GM12892 (cell line): ENCODE measurements around the gene TEX38.
"Not testable (repeated sequence)": the region's sequence is repeated elsewhere in the genome, so short reads cannot be mapped to it uniquely, and the experiment has no call there.

Experiments
- DNase-seq: peaks from one replicate; pipeline ENCODE4 v3.0.0; 2011; ENCODE audit not compliant: insufficient read length
- FAIRE-seq: peaks from 2 replicates; lab custom pipeline; 2011; peaks lifted over from hg19 to GRCh38; lab: Jason Lieb, UNC
- POLR2A ChIP-seq: IDR thresholded peaks from 2 replicates; pipeline ENCODE4 v1.6.1; 2011; ENCODE audit warnings: low read depth, low read length, control low read depth
- POLR2AphosphoS5 ChIP-seq: IDR thresholded peaks from 2 replicates; pipeline ENCODE4 v1.6.1; 2011; ENCODE audit warnings: low read depth, low read length, control low read depth
- TAF1 ChIP-seq: IDR thresholded peaks from 2 replicates; pipeline ENCODE4 v1.6.1; 2011; ENCODE audit warnings: low read depth, mild to moderate bottlenecking, control low read depth, low read length, borderline replicate concordance

Gene TEX38

GRCh38 chr1:46659307-46659870 is 12.3 kb upstream of the TEX38 start:
- peak; percentile 40 for FAIRE-seq
- TF ChIP-seq POLR2A (no peak), TAF1 (no peak), POLR2AphosphoS5 (no peak)
- DNase-seq, result no peak

- DNase-seq, result not testable (repeated sequence)
- FAIRE-seq, result peak; percentile 38
Measured at GRCh38 chr1:46660116-46660515, 11.5 kb upstream of the TEX38 start.

- FAIRE-seq, DNase-seq: not testable (repeated sequence)
Measured at GRCh38 chr1:46662919-46663318, 8.7 kb upstream of the TEX38 start.

GRCh38 chr1:46665983-46666382 is 5.7 kb upstream of the TEX38 start:
- TF ChIP-seq POLR2A (no peak), POLR2AphosphoS5 (no peak), TAF1 (no peak)
- DNase-seq, result no peak
- FAIRE-seq, result no peak

- TF ChIP-seq POLR2AphosphoS5 (peak; percentile 75), POLR2A (peak; percentile 80; the same call in 1 of the 2 replicates), TAF1 (peak; percentile 75)
- DNase-seq, result peak; percentile 76
- FAIRE-seq, result peak; percentile 96
Measured at GRCh38 chr1:46667782-46668760, 3.6 kb upstream of the TEX38 start, which contains the start of gene ATPAF1. Gene ATPAF1, minus strand, starts transcription at chr1:46668364. Its CDS starts 42 bp downstream, at chr1:46668322.

- FAIRE-seq, result no peak
- no peak for TF ChIP-seq TAF1
- TF ChIP-seq POLR2AphosphoS5, result no peak
- DNase-seq, result no peak
Measured at GRCh38 chr1:46670134-46670533, 1.5 kb upstream of the TEX38 start.

GRCh38 chr1:46672696-46673095 is 1.0 kb downstream of the TEX38 start:
- TF ChIP-seq POLR2AphosphoS5, result no peak
- no peak for TF ChIP-seq POLR2A
- TF ChIP-seq TAF1, result no peak
- DNase-seq (no peak), FAIRE-seq (no peak)

- TF ChIP-seq TAF1 (no peak), POLR2A (no peak), POLR2AphosphoS5 (no peak)
- FAIRE-seq (no peak), DNase-seq (no peak)
Measured at GRCh38 chr1:46673749-46674182, 2.1 kb downstream of the TEX38 start.

- DNase-seq (no peak), FAIRE-seq (peak; percentile 81)
- TF ChIP-seq TAF1 (no peak), POLR2AphosphoS5 (no peak), POLR2A (no peak)
Measured at GRCh38 chr1:46675549-46676314, 4.1 kb downstream of the TEX38 start.

- no peak for FAIRE-seq
- DNase-seq, result no peak
- TF ChIP-seq POLR2AphosphoS5, result no peak
- TF ChIP-seq POLR2A, result no peak
- TF ChIP-seq TAF1, result no peak
Measured at GRCh38 chr1:46676531-46676930, 4.9 kb downstream of the TEX38 start.

GRCh38 chr1:46677339-46677738 is 5.7 kb downstream of the TEX38 start:
- no peak for DNase-seq
- no peak for FAIRE-seq
- TF ChIP-seq POLR2AphosphoS5 (no peak), TAF1 (no peak), POLR2A (no peak)
